SK-MEL-5 (cell line): ENCODE measurements around the gene CDHR4. TPM values are rescaled to one million over a fixed set of nuclear protein-coding genes. Genes with fewer than 3 reads are reported as not detected.
"Not testable (repeated sequence)": the region's sequence is repeated elsewhere in the genome, so short reads cannot be mapped to it uniquely, and the experiment has no call there.

Experiments
- DNase-seq: peaks from one replicate; pipeline ENCODE4 v3.0.0-alpha.2; 2016; ENCODE audit warnings: low read depth, low spot score
- in situ Hi-C: cut with HindIII; loops from 2 replicates; pipeline ENCODE4 v1.10.0; 2016; ENCODE audit warnings: low sequenced_read_pairs, high pct_unique_total_duplicates, low pct_unique_long_range_greater_than_20kb
- polyA plus RNA-seq, 2 experiments: library from polyadenylated mRNA; depleted of rRNA; stranded (reverse); fragments of >200 nt; gene quantifications; 2 replicates each; pipeline ENCODE4 v1.2.3, GENCODE V29; 2015
- total RNA-seq: library from RNA; depleted of rRNA; stranded (reverse); fragments of >200 nt; shearing (Covaris generic); gene quantifications from 2 replicates; pipeline ENCODE4 v1.2.3, GENCODE V29; 2014; rRNA removed

Gene CDHR4
- not detected in 2 replicates for total RNA-seq
- not detected in 2 replicates for polyA plus RNA-seq (2015; cell fraction: cytosol; rRNA removed)
- polyA plus RNA-seq (2015; cell fraction: nucleus; rRNA removed), result not detected in 2 replicates

- DNase-seq, result no peak
- in situ Hi-C loops, result no loop called here
Measured at GRCh38 chr3:49799761-49800160, at the start of gene CDHR4. CDHR4 (minus strand) TSS chr3:49799873; CDS start chr3:49799812, 61 bp downstream.

GRCh38 chr3:49845694-49846093 is 46.0 kb upstream of the CDHR4 start:
- in situ Hi-C loops, result no loop called here

GRCh38 chr3:49844464-49845183 is 45.0 kb upstream of the CDHR4 start:
- no peak for DNase-seq
- in situ Hi-C loops, result no loop called here

More at GRCh38 chr3:49845694-49846093, 46.0 kb upstream of the CDHR4 start:
- no peak for DNase-seq

- in situ Hi-C loops, result no loop called here
- DNase-seq, result no peak
Measured at GRCh38 chr3:49842843-49843517, 43.3 kb upstream of the CDHR4 start.

- DNase-seq, result no peak
- in situ Hi-C loops, result no loop called here
Measured at GRCh38 chr3:49841806-49842205, 42.1 kb upstream of the CDHR4 start.

GRCh38 chr3:49841126-49841696 is 41.5 kb upstream of the CDHR4 start:
- in situ Hi-C loops, result no loop called here
- DNase-seq, result peak; percentile 54

GRCh38 chr3:49840388-49840787 is 40.7 kb upstream of the CDHR4 start:
- no peak for DNase-seq
- in situ Hi-C loops, result no loop called here

- in situ Hi-C loops, result no loop called here
- peak; percentile 88 for DNase-seq
Measured at GRCh38 chr3:49839193-49839809, 39.6 kb upstream of the CDHR4 start.

- in situ Hi-C loops, result no loop called here
- no peak for DNase-seq
Measured at GRCh38 chr3:49831341-49831740, 31.7 kb upstream of the CDHR4 start.

- peak; percentile 95 for DNase-seq
- in situ Hi-C loops, result no loop called here
Measured at GRCh38 chr3:49826016-49826415, 26.3 kb upstream of the CDHR4 start.

GRCh38 chr3:49823131-49823530 is 23.5 kb upstream of the CDHR4 start:
- DNase-seq, in situ Hi-C loops: not testable (repeated sequence)

GRCh38 chr3:49813497-49814174 is 14.0 kb upstream of the CDHR4 start, which contains the start of gene UBA7:
UBA7 (minus strand) TSS chr3:49813953; CDS start chr3:49813787, 166 bp downstream.
- DNase-seq, result no peak
- in situ Hi-C loops, result no loop called here

- DNase-seq, result no peak
Measured at GRCh38 chr3:49812916-49813496, 13.3 kb upstream of the CDHR4 start.

GRCh38 chr3:49807431-49808114 is 7.9 kb upstream of the CDHR4 start:
- DNase-seq, result no peak
- in situ Hi-C loops, result no loop called here

More at GRCh38 chr3:49812916-49813496, 13.3 kb upstream of the CDHR4 start:
- in situ Hi-C loops, result no loop called here

GRCh38 chr3:49806850-49807249 is 7.2 kb upstream of the CDHR4 start:
- no peak for DNase-seq
- in situ Hi-C loops, result no loop called here

- in situ Hi-C loops, result no loop called here
- DNase-seq, result no peak
Measured at GRCh38 chr3:49805897-49806701, 6.4 kb upstream of the CDHR4 start.
